Stimulated activated CD4-positive, alpha-beta T cell treated with anti-CD3 and anti-CD28 coated beads, Interleukin-12 subunit alpha, Interleukin-12 subunit beta, amount 100 ng/mL, for 24 hours (primary cell): ENCODE results near the gene SCARF1.

ENCODE experiments used
- DNase-seq, 2 experiments: peaks; one replicate each; pipeline ENCODE4 v3.0.0-alpha.2; 2020; ENCODE audit warnings: low read depth in 2 of 2

Gene SCARF1

DNA sequence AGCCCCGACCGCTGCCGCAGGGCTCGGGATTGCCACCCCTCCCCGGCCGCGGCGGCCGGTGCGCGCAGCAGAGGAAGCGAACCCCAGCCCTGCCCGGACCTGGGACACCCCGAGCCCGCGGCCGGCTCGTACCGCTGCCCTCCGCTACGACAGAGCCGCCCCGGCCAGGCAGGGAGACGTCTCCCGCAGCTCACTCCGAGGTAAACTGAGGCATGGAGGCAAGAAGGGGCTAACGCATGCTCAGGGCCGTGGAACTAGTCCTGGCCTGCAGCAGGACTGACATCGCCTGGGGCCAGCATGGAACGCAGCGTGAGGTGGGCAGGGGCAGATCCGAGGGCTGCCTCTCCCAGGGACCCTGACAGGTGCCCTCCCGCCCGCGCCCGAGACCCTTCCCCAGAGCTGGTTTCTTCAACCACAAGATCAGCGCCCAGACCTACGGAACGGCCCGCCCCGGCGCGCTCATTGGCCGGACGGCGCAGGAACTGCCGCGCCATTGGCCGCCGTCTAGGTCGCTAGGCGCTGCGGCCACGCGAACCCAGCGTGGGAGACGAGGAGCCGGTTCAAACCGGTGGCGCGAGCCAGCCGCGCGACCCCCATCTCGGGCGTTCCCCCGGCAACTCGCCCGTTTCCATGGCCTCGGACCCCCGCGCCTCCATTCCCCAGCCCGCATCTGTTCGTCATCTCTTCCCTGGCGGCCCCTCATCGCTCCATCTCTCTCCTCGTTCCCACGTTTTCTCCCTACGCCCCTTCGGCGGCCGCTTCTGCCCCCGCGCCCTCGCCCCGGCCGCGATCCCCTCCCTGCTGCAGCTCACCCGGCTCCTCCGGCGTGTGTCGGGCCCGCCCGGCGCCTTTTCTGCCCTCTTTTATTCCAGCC lies 17.3 kb downstream of the SCARF1 start, which contains the start of gene SLC43A2:
TSS of gene SLC43A2 (minus strand) at position 853 of the 874 bp plus-strand sequence. CDS start 960 bp downstream, outside the sequence.
- peak; percentile 53 to 60 for DNase-seq

DNA sequence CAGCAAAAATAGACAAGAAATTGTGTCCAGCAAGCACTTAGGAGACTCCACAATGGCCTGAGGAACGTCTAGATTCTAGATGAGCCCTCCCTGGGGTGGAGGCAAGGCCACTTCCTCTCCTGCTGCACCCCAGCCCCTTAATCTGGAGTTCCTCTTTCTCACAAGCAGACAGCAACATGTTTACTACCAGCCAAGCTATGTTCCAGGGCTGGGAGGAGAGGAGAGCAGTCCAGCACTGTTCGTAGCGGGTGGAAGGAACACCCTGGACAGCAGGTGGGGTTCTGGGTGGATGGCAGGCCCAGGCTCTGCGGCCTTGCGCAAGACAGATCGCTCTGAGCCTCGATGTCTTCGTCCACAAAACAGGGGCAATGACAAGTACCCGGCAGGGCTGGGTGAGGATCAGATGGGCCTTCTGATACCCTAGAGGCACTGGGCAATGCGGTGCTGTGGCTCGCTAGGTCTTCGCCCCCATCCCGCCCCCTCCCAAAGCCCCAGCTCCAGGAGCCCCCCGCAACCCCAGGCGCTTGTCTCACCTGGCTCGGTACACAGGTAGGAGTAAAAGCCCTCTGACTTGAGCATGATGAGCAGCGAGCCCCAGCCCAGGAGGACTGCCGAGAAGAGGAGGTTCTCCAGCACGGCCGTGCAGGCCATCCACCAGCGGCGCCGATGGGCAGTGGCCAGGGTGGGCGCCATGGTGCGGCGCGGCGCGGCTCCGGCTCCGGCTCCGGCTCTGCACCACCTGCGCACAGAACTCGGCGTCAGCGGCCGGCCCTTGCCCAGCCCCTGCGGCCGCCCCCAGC lies 18.1 kb downstream of the SCARF1 start:
- no peak for DNase-seq

DNA sequence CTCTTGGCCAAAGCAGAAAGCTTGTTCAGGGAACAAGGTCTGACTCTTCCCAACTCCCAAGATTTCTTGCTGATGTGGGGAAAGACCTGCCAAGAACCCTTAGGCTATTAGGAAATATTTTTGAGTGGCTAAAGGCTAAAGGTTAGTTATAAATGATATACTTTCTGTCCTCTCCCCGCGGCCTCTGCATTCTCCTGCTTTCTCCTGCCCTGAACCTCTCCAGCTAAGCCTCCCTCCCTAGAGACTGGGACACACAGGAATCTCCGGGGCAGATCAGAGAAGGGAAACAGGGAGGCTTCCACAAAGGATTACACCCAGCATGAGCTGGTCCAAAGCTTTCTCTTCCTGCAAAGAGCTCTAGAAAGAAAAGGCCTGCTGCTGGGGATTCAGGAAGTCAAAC lies 19.2 kb downstream of the SCARF1 start:
- DNase-seq, result no peak

DNA sequence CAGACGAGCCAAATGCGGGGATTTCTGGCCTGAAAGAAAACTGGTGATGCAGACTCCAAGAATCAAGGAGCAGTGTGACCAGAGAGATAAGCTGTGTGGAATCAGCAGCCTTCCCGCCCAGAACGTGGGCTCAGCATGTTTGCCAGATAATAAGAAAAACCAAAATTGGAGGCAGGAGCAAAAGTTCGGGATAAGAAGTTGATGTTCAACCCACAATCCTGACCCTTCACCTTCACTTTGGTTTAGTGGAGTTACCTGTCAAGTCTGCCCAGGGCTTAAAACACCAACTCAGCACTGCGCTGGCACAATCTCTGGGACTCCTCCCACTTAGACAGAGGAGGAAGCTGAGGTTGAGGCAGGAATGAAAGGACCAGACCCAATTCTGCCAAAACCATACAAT lies 20.0 kb downstream of the SCARF1 start:
- DNase-seq, result no peak

DNA sequence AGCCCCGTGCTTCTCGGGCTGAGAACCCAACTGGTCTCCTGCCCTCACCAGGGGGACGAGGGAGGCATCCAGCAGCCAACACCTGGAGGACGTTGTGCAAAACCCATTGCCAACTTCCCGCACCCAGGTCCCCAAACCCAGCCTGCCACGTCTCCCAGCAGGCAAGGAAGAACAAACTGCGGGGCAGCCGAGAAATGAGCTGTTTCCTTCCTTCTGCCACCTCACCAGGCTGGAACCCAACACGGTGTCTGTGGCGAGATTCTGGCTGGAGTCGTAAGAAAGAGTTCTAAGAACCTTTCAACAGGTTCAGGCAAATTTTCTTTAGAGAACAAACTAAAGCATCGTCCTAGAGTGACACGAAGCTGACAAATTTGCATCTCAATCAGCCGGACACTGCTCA lies 20.5 kb downstream of the SCARF1 start:
- no peak for DNase-seq

DNA sequence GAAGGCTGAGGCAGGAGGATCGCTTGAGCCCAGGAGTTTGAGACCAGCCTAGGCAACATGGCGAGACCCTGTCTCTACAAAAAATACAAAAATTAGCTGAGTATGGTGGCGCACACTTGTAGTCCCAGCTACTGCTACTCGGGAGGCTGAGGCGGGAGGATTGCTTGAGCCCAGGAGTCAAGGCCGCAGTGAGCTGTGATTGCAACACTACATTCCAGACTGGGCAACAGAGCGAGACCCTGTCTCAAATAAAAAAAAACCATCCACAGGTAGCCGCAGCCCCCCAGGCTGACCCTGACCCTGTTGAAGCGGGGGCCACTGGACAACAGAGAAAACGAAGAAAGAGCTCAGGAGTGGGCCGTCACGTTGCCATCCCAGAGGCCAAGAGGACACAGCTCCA lies 20.9 kb downstream of the SCARF1 start:
- no peak for DNase-seq

DNA sequence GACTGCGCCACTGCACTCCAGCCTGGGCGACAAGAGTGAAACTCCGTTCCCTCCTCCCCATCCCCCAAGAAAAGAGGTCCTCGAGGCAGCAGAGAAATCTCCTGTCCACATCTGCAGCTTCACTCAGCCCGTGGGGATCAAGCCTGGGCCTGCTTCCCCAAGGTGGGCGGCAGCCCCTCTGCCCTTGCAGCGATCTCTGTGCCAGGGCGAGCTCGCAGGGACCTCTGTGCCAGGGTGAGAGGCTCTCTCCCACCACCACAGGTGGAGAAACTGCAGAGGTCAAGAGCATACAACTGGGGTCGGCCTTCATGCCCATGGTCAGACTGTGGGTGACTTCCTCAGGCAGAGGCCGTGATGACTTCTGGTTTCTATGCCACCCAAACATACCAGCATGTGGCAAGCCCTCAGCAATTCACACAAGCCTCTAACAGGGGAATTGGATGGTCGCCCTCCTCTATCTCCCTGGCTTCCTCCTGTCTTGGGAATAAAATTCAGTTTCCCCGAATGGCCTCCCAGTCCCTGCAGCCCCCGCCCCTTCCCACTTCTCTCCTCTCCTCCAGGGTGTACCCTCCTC lies 22.4 kb downstream of the SCARF1 start:
- DNase-seq, result no peak

DNA sequence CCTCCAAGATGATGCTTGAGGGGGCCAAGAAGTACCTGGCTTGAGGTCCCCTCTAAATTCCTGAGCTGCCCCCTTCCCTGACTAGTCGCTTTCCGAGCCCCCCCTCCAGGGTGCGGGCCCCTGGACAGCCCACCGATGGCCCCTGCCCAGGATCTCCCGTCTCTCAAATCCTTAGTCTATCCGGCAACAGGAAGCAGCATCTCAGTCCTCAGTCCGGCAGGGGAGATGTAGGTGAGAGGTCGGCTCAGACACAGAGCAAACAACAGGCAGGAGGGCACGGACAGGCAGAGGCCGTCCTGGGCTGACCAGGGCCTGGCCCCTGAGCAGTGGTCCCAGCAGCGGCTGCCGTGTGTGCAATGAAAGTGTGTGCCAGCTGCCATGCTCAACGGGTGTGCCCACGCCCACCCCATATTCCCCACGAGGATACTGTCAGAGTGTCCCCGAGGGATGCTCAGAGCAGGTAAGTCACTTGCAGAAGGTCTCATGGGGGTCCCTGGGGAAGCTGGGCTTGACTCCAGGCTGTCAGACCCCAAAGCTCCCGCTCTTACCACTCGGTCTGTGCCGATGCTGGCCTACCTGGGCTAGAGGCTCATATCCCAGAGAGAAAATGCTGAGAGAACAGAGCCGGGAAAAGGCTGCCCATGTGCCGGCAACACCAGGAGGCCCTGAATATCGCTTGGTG lies 24.1 kb downstream of the SCARF1 start:
- no peak for DNase-seq

DNA sequence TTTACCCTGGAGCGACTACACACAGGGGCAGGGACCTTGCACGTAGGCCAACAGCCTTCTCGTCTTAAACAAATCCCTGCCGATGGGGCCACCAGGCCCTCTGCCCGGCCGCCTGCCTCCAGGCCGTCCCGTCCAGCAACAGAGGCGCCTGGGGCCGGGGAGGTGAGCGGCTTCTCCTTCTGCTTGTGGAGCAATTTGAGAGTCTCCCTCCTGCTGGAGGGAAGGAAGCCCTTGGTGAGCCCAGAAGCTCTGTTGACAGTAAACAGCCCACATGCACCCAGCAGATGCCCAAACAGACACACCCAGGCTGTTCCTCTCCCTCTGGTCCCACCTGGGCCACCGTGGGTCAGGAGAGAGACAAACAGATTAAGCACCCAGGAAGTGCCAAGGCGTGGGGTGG lies 25.0 kb downstream of the SCARF1 start:
- no peak for DNase-seq

DNA sequence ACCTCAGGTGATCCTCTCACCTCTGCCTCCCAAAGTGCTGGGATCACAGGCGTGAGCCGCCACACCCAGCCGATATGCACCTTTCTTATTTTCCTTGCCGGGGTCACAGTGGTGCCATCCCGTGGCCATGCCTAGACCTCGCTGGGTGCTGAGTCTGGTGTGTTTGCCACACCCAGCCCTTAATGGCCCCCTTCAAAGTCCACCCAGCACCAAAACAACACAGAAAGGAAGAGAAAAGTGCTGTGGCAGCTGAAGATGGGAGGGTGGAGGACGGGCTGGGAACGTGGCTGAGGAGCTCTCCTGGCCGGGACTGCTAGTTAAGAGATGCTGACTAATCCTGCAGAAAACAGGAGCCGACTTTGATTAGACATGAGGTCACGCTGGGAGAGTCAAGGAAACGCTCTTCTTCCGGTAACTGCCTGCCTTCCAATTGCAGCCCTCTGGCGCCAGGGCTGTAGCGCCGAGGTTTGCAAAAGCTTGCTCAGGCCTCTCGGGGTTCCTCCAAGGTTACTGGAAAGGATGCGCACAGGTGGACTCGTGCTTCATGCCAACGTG lies 27.8 kb downstream of the SCARF1 start:
- no peak for DNase-seq

DNA sequence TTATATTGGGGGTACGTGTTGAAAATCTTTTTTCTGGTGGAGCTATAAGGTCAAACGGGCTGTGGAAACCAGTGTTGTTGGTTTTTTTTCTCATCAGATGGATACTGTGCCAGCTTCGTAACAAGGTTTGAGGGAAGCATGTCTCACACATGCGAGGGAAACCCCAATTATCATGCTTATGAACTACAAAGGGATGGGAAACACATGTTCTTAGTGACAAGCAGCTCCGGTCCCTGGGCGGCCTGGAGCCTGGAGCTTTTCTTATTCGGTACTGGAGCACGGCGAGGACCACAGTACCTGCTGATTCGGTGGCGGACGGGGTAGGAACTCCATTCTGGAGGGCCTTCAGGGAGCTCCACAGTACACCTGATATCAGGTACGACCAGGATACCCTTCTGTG lies 29.4 kb downstream of the SCARF1 start:
- DNase-seq, result no peak

DNA sequence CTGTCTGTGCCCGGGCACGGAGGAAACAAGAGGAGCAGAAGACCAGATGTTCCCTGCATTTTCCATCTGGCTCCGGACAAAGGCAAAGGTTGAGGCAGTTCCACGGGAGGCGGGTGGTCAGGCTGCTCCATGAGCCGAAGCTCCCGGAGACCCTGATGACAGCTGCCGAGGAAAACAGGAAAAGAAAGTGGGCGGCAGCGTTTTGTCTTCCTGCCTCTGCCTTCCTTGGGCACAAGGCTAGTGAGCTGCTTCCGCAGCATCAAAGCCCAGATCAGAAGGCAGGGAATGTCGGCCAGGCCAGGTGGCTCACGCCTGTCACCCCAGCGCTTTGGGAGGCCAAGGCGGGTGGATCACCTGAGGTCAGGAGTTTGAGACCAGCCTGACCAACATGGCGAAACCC lies 33.1 kb downstream of the SCARF1 start:
- DNase-seq, result no peak

DNA sequence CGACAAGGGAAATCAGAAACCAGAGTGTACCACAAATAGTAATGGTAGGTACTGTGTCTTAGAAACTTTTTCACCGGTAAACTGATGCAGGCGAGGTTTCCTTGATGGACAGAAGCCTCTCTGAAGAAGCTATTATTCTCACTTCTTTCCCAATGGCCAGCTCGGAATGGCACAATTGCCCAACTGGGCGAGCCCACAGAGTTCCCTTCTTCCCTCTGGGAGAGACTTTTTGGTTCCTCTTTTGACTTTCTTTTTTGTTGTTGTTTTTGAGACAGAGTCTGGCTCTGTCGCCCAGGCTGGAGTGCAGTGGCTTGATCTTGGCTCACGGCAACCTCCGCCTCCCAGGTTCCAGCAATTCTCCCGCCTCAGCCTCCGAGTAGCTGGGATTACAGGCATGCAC lies 33.8 kb downstream of the SCARF1 start:
- DNase-seq, result no peak

DNA sequence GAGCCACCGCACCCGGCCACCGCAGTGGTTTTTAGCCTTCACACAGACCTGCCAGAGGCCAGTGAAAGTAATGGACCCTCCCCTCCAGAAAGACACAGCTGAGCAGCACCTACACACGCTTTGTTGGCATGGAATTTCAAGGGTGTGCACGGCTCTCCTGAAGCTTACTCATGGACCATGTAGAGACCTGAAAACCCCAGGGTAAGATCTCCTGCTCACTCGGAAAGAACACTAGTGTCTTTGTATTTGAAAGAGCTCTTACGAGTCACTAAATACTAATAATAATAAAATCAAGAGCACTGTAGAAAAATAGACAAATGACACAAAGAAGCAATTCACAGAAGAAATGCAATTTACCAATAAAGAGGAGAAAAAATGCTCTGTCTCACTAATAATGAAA lies 36.9 kb downstream of the SCARF1 start:
- DNase-seq, result no peak

DNA sequence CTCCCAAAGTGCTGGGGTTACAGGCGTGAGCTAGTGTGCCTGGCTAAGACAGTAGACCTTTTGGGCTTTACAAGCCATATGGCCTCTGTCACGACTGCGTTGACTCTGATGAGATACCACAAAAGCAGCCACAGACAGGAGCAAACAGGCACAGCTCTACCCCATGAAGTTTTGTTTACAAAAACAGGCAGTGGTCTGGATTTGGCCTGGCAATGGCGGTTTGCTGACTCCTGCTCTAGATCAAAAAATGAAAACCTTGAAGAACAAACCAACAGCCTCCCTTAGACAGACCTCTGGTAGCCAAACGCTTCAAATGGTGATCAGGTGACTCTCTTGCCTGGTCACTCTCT lies 37.6 kb downstream of the SCARF1 start:
- no peak for DNase-seq

DNA sequence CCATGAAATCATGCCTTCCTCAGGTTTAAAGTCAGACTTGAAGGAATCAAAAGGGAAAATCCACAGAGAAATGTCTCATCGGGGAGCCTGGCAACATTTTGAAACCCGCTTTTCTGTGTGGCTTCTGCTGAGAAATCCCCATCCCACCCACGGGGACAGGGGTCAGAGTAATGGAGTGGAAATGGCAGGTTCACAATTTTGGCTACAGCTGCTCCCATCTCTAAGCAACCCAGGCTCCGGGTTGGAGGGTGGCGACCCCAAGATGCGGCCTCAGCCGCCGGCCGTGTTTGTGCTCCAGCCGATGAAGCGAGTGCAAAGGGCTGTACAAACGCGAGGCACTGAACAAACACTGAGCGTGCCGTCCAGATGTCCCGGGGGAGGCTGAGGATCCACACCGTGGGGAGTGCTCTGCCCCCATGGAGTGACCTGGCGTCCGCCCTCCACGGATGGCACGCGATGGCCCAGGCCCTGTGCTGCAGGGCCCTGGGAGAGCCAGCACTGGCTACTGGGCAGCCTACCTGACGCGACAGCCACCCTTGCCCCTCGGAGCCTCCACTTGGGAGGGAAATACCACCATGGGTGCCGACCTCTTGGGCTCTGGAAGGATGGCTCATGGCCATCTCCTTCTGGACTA lies 39.1 kb downstream of the SCARF1 start:
- peak; percentile 10 to 32 for DNase-seq

DNA sequence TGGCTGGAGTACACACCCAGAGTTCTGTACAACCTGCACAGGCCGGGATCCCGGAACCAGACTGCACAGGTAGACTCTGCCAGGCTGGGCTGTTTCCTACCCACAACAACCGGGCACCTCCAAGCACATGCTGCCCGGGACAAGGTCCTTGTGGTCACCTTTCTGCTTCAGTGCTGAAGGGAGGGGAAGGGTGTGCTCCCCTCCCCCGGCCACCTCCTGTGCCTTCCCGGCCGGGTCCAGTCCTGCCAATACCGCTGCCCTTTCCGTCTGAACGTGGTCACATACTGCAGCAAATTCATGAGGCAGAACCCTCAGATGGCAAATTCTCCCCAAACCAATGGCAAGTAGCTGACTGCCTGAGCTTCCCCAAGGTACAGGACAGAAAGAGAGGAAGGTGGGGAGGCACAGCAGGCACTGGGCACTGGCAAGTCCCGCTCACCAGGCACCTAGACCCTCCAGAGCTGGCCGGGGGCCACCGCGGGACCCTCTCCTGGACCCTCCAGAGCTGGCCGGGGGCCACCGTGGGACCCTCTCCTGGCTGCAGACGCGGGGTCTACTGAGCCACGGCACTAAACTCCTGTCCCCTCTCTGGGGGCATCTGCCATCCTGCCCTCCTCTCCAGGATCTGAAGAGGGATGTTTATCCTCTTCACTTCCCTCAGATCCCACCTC lies 39.7 kb downstream of the SCARF1 start:
- DNase-seq, result no peak

DNA sequence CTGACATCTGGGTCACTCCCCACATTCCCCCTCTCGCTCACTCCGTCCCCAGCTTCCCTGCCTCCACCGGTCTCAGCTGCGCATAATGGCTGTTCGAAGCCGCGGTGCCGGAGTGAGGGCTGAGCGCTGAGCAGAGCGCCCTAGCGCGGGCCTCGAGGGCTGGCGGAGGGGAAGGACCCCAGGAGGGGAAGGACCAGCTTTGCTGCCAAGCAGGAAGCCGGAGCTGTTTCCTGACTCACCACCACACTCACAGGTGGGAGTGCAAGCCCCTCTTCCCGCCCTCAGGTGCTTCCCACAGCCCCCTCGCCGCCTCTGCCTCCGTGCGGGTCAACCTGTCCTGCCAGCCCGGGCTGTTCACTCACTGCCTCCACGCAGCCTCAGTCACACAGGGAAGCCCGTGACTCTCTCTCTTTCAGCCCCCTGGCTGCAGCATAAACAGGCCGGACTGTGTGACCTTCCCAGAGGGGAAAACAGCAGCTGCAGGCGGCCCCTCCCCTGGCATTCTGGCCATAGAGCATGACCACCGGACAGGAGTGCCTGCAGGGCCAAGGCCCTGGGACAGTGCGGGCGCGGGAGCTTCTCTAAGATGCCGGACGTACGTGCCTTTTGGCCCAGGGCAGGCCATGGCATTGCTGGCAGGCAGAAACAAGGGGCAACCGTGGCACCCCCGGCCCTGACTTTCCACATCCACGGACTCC lies 40.6 kb downstream of the SCARF1 start:
- DNase-seq, result no peak

DNA sequence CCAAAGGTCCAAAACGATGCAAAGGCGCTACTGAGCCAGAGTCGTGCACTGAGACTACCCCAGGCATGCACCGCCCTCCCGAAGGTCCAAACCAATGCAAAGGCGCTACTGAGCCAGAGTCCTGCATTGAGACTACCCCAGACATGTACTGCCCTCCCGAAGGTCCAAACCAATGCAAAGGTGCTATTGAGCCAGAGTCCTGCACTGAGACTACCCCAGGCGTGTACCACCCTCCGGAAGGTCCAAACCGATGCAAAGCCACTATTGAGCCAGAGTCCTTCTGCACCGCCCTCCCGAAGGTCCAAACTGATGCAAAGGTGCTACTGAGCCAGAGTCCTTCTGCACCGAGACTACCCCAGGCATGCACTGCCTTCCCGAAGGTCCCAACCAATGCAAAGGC lies 44.0 kb downstream of the SCARF1 start:
- DNase-seq, result no peak
